ENCODE results near the gene PTPRG. TPM values are rescaled to one million over a fixed set of nuclear protein-coding genes. Genes with fewer than 3 reads are reported as not detected.

PTPRG gene
- polyA plus RNA-seq, 1 donor (not counting 4 experiments of a cell fraction or from before 2014, with no cell fraction given) = 12.1 TPM

DNA sequence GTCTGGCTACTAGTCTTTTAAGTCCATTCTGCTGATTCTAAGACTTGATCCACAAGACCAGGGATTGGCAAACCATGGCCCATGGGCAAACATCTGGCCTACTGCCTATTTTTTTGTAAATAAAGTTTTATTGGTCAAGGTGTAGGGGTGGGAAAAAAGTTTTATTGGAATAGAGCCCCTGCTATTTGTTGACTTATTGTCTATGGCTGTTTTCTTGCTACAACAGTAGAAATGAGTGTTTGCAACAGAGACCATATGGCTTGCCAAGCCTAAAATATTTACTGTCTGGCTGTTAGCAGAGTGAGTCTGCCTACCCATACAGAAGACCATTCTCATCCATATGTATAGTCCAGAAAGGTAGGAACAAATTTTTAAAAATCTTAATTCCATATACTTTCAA lies 106.4 kb downstream of the PTPRG start:
- Histone ChIP-seq H3K27me3 (ENCODE audit: control insufficient read depth, extremely low read depth, insufficient read depth, low read length) (no peaks in the 10 kb centered on the region), H3K9me3 (ENCODE audit: control insufficient read depth, low read depth, low read length) (no peaks in the 10 kb centered on the region), H3K27ac (ENCODE audit: control insufficient read depth, insufficient read depth, low read length) (no peak overlapping the region), H3K4me2 (ENCODE audit: control insufficient read depth, extremely low read depth, insufficient read depth, low read depth, low read length) (no peak overlapping the region), H3K36me3 (ENCODE audit: control insufficient read depth in 2 of 2, extremely low read depth in 1 of 2, insufficient read depth in 2 of 2, low read length in 2 of 2) (no peaks in the 10 kb centered on the region), H2AFZ (ENCODE audit: control insufficient read depth, low read length) (no peak overlapping the region), H4K20me1 (ENCODE audit: control insufficient read depth, extremely low read depth, insufficient read depth, low read length) (no peaks in the 10 kb centered on the region), H3K79me2 (ENCODE audit: control insufficient read depth, insufficient read depth, low read length) (peaks cover 14% of the 10 kb centered on the region), H3K9ac (ENCODE audit: control insufficient read depth, extremely low read depth, insufficient read depth, low read length) (no peak overlapping the region), H3K9me1 (ENCODE audit: control insufficient read depth, extremely low read depth, insufficient read depth, low read length) (no peaks in the 10 kb centered on the region), H3K4me1 (ENCODE audit: control insufficient read depth, extremely low read depth, insufficient read depth, low read length) (peaks cover 36% of the 10 kb centered on the region), H3K4me3 (ENCODE audit: control insufficient read depth in 2 of 3, extremely low read depth in 1 of 3, insufficient read depth in 2 of 3, low read depth in 1 of 3, low read length in 3 of 3) (no peak overlapping the region)
- DNase-seq (ENCODE audit: low read depth, low spot score) = no peak
- dilution Hi-C loops (cut with MboI; ENCODE audit: extremely low pct_ligation_motif_present, low sequenced_read_pairs) = no loop called here
- TF ChIP-seq, protein P1, sequence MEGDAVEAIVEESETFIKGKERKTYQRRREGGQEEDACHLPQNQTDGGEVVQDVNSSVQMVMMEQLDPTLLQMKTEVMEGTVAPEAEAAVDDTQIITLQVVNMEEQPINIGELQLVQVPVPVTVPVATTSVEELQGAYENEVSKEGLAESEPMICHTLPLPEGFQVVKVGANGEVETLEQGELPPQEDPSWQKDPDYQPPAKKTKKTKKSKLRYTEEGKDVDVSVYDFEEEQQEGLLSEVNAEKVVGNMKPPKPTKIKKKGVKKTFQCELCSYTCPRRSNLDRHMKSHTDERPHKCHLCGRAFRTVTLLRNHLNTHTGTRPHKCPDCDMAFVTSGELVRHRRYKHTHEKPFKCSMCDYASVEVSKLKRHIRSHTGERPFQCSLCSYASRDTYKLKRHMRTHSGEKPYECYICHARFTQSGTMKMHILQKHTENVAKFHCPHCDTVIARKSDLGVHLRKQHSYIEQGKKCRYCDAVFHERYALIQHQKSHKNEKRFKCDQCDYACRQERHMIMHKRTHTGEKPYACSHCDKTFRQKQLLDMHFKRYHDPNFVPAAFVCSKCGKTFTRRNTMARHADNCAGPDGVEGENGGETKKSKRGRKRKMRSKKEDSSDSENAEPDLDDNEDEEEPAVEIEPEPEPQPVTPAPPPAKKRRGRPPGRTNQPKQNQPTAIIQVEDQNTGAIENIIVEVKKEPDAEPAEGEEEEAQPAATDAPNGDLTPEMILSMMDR (optimal IDR thresholded peaks at IDR 0.05 in 1 of 3, IDR thresholded peaks at IDR 0.05 in 1 of 3, conservative IDR thresholded peaks at IDR 0.05 in 1 of 3; ENCODE audit: extremely low read depth in 1 of 3, insufficient read depth in 2 of 3, low read length in 3 of 3) = no peak
- TF ChIP-seq EZH2 (IDR thresholded peaks at IDR 0.05; ENCODE audit: low read length) = no peak
- no peak for FAIRE-seq

DNA sequence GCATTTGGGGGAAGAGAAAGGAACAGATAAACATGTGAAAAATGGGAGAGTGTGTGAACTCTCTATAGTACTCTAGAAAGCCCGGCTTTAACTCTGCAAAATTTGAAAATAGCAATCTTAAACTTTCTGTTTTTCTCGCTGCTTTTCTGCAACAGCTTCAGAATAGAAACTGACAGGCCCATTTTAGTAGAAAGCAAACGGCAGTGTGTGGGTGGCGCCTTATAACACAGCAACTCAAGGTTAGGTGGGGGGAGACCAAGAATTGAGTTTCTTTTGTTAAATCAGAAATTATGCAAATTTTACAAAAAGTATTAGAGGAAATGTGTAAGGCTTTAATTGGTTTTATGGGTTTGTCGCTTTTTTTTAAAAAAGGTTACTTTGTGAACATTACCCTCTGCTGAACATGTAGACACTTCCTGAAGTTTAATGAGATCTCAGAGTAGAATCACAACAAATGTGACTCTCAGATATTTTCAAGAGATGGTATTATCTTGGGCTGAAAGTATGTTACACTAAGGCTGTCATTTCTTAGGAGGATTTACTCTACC lies 107.0 kb downstream of the PTPRG start:
- no peaks in the 10 kb centered on the region for H4K20me1 ChIP-seq (ENCODE audit: control insufficient read depth, extremely low read depth, insufficient read depth, low read length)
- no peak for FAIRE-seq

DNA sequence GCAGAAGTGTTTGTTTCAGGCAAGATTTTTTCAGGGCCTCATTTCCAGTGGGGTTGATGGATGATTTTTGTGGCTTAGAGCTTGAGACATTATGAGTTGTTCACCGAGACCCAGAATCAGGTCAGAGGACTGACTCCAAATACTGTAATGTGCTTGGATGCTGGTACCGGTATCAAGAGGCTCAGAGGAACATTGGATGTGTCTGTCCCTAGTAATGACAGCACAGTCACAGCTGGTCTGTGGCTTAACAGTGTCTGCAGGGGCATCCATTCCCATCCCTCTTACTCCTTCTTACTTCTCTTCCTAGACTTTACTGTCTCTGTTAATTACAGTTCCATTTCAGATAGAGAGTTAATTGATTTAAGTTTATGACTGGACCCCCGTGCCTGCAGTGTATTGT lies 107.8 kb downstream of the PTPRG start:
- Histone ChIP-seq H3K9ac (ENCODE audit: control insufficient read depth, extremely low read depth, insufficient read depth, low read length) (no peak overlapping the region), H3K79me2 (ENCODE audit: control insufficient read depth, insufficient read depth, low read length) (peaks cover 15% of the 10 kb centered on the region), H3K9me1 (ENCODE audit: control insufficient read depth, extremely low read depth, insufficient read depth, low read length) (no peaks in the 10 kb centered on the region), H4K20me1 (ENCODE audit: control insufficient read depth, extremely low read depth, insufficient read depth, low read length) (no peaks in the 10 kb centered on the region), H3K27me3 (ENCODE audit: control insufficient read depth, extremely low read depth, insufficient read depth, low read length) (no peaks in the 10 kb centered on the region), H2AFZ (ENCODE audit: control insufficient read depth, low read length) (no peak overlapping the region), H3K9me3 (ENCODE audit: control insufficient read depth, low read depth, low read length) (no peaks in the 10 kb centered on the region), H3K4me3 (ENCODE audit: control insufficient read depth in 2 of 3, extremely low read depth in 1 of 3, insufficient read depth in 2 of 3, low read depth in 1 of 3, low read length in 3 of 3) (no peak overlapping the region), H3K27ac (ENCODE audit: control insufficient read depth, insufficient read depth, low read length) (no peak overlapping the region), H3K36me3 (ENCODE audit: control insufficient read depth in 2 of 2, extremely low read depth in 1 of 2, insufficient read depth in 2 of 2, low read length in 2 of 2) (no peaks in the 10 kb centered on the region), H3K4me2 (ENCODE audit: control insufficient read depth, extremely low read depth, insufficient read depth, low read depth, low read length) (no peak overlapping the region), H3K4me1 (ENCODE audit: control insufficient read depth, extremely low read depth, insufficient read depth, low read length) (peaks cover 27% of the 10 kb centered on the region)
- dilution Hi-C loops (cut with MboI; ENCODE audit: extremely low pct_ligation_motif_present, low sequenced_read_pairs) = no loop called here
- TF ChIP-seq EZH2 (IDR thresholded peaks at IDR 0.05; ENCODE audit: low read length) = no peak
- TF ChIP-seq, protein P1 (optimal IDR thresholded peaks at IDR 0.05 in 1 of 3, IDR thresholded peaks at IDR 0.05 in 1 of 3, conservative IDR thresholded peaks at IDR 0.05 in 1 of 3; ENCODE audit: extremely low read depth in 1 of 3, insufficient read depth in 2 of 3, low read length in 3 of 3) = no peak
- DNase-seq (ENCODE audit: low read depth, low spot score) = no peak
- no peak for FAIRE-seq

More for the DNA sequence above, 107.0 kb downstream of the PTPRG start:
- no peak overlapping the region for H3K27ac ChIP-seq (ENCODE audit: control insufficient read depth, insufficient read depth, low read length)
- no peak overlapping the region for H3K9ac ChIP-seq (ENCODE audit: control insufficient read depth, extremely low read depth, insufficient read depth, low read length)
- H3K79me2 ChIP-seq (ENCODE audit: control insufficient read depth, insufficient read depth, low read length) = peaks cover 15% of the 10 kb centered on the region
- H3K9me3 ChIP-seq (ENCODE audit: control insufficient read depth, low read depth, low read length) = no peaks in the 10 kb centered on the region
- TF ChIP-seq EZH2 (IDR thresholded peaks at IDR 0.05; ENCODE audit: low read length) = no peak
- no peak overlapping the region for H2AFZ ChIP-seq (ENCODE audit: control insufficient read depth, low read length)
- no peaks in the 10 kb centered on the region for H3K9me1 ChIP-seq (ENCODE audit: control insufficient read depth, extremely low read depth, insufficient read depth, low read length)
- no peaks in the 10 kb centered on the region for H3K27me3 ChIP-seq (ENCODE audit: control insufficient read depth, extremely low read depth, insufficient read depth, low read length)
- no peak for DNase-seq (ENCODE audit: low read depth, low spot score)
- no peak overlapping the region for H3K4me3 ChIP-seq (ENCODE audit: control insufficient read depth in 2 of 3, extremely low read depth in 1 of 3, insufficient read depth in 2 of 3, low read depth in 1 of 3, low read length in 3 of 3)
- H3K4me2 ChIP-seq (ENCODE audit: control insufficient read depth, extremely low read depth, insufficient read depth, low read depth, low read length) = no peak overlapping the region
- peaks cover 32% of the 10 kb centered on the region for H3K4me1 ChIP-seq (ENCODE audit: control insufficient read depth, extremely low read depth, insufficient read depth, low read length)
- no peaks in the 10 kb centered on the region for H3K36me3 ChIP-seq (ENCODE audit: control insufficient read depth in 2 of 2, extremely low read depth in 1 of 2, insufficient read depth in 2 of 2, low read length in 2 of 2)
- dilution Hi-C loops (cut with MboI; ENCODE audit: extremely low pct_ligation_motif_present, low sequenced_read_pairs) = no loop called here

All from keratinocyte (primary cell).